HepG2 (cell line): ENCODE results near the gene SERPINF2. TPM values are rescaled to one million over a fixed set of nuclear protein-coding genes. Genes with fewer than 3 reads are reported as not detected.

Experiments used
- CEBPB ChIP-seq: IDR thresholded peaks from 2 replicates; pipeline ENCODE4 v1.6.1; 2011; ENCODE audit warnings: low read depth, low read length, improper control_type of control experiment, borderline replicate concordance
- CENPX ChIP-seq: sonication (generic); formaldehyde crosslinking; IDR thresholded peaks from 2 replicates; pipeline ENCODE4 v1.9.0; 2021; ENCODE audit warnings: mild to moderate bottlenecking, missing genetic modification reagents, moderate library complexity
- CREM ChIP-seq, 2 experiments: sonication (generic) in 1 of 2; formaldehyde crosslinking in 1 of 2; IDR thresholded peaks; 2 replicates each; pipeline versions ENCODE4 v1.4.0 to v1.6.1; 2016 to 2020; ENCODE audit warnings: antibody characterized with exemption in 1 of 2, mild to moderate bottlenecking in 1 of 2, missing genetic modification reagents in 1 of 2
- ESRRA ChIP-seq: sonication (generic); formaldehyde crosslinking; IDR thresholded peaks from 2 replicates; pipeline ENCODE4 v1.5.1; 2020; ENCODE audit warnings: mild to moderate bottlenecking, low read depth, missing genetic modification reagents
- ETV6 ChIP-seq: sonication (generic); formaldehyde crosslinking; conservative IDR thresholded peaks from 2 replicates; pipeline ENCODE4 v1.4.0; 2020; ENCODE audit warnings: missing genetic modification reagents
- GTF2F1 ChIP-seq: fragments of 150-350 bp; IDR thresholded peaks from 2 replicates; pipeline ENCODE4 v1.6.1; 2014; ENCODE audit warnings: low read length
- IKZF1 ChIP-seq: fragments of 450-650 bp; IDR thresholded peaks from 2 replicates; pipeline ENCODE4 v1.7.1; 2016
- KLF16 ChIP-seq, 2 experiments: sonication (generic) in 1 of 2; formaldehyde crosslinking in 1 of 2; IDR thresholded peaks; 2 replicates each; pipeline versions ENCODE4 v1.6.1 to v1.8.0; 2016 to 2023; ENCODE audit warnings: missing genetic modification reagents in 2 of 2, missing compliant biosample characterization in 1 of 2
- KLF6 ChIP-seq: IDR thresholded peaks from 2 replicates; pipeline ENCODE4 v1.8.0; 2016; ENCODE audit warnings: missing biosample characterization, missing genetic modification reagents
- RARG ChIP-seq: sonication (generic); formaldehyde crosslinking; IDR thresholded peaks from 2 replicates; pipeline ENCODE4 v1.4.0; 2020; ENCODE audit warnings: low read depth, mild to moderate bottlenecking, missing genetic modification reagents
- RXRA ChIP-seq: sonication (generic); formaldehyde crosslinking; IDR thresholded peaks from 2 replicates; pipeline ENCODE4 v1.5.1; 2020; ENCODE audit warnings: missing genetic modification reagents
- SUZ12 ChIP-seq: fragments of 150-350 bp; IDR thresholded peaks from 2 replicates; pipeline ENCODE4 v1.6.1; 2014; ENCODE audit warnings: low read depth, low read length
- TBL1XR1 ChIP-seq: fragments of 150-350 bp; IDR thresholded peaks from 2 replicates; pipeline ENCODE4 v1.6.1; 2014; ENCODE audit warnings: borderline replicate concordance, low read length; ENCODE audit not compliant: partially characterized antibody
- TCF12 ChIP-seq, 2 experiments: fragments of 450-650 bp in 1 of 2; sonication (generic) in 1 of 2; formaldehyde crosslinking in 1 of 2; IDR thresholded peaks; 2 replicates each; pipeline versions ENCODE4 v1.6.1 to v1.8.0; 2017 to 2022; ENCODE audit warnings: antibody characterized with exemption in 1 of 2, mild to moderate bottlenecking in 1 of 2, missing genetic modification reagents in 1 of 2, moderate library complexity in 1 of 2
- TOE1 ChIP-seq: sonication (generic); formaldehyde crosslinking; IDR thresholded peaks from 2 replicates; pipeline ENCODE4 v1.4.0; 2020; ENCODE audit warnings: mild to moderate bottlenecking, missing genetic modification reagents
- ZKSCAN1 ChIP-seq: fragments of 150-350 bp; IDR thresholded peaks from 2 replicates; pipeline ENCODE4 v1.6.1; 2014; ENCODE audit warnings: low read length
- ZNF251 ChIP-seq: sonication (generic); formaldehyde crosslinking; IDR thresholded peaks from 2 replicates; pipeline ENCODE4 v1.9.0; 2021; ENCODE audit warnings: mild to moderate bottlenecking, missing genetic modification reagents
- ZNF260 ChIP-seq: sonication (generic); formaldehyde crosslinking; IDR thresholded peaks from 2 replicates; pipeline ENCODE4 v1.4.0; 2020; ENCODE audit warnings: missing genetic modification reagents, low read depth, mild to moderate bottlenecking, borderline replicate concordance
- ZNF563 ChIP-seq: sonication (generic); formaldehyde crosslinking; IDR thresholded peaks from 2 replicates; pipeline ENCODE4 v1.8.0; 2022; ENCODE audit warnings: mild to moderate bottlenecking, moderate library complexity, missing genetic modification reagents
- ZNF614 ChIP-seq: IDR thresholded peaks from 2 replicates; pipeline ENCODE4 v1.6.1; 2018; ENCODE audit warnings: missing biosample characterization, missing genetic modification reagents, inconsistent platforms, borderline replicate concordance
- ZNF629 ChIP-seq: sonication (generic); formaldehyde crosslinking; conservative IDR thresholded peaks from 2 replicates; pipeline ENCODE4 v1.5.0; 2020; ENCODE audit warnings: missing genetic modification reagents
- ZNF749 ChIP-seq: sonication (generic); formaldehyde crosslinking; IDR thresholded peaks from 2 replicates; pipeline ENCODE4 v1.8.0; 2022; ENCODE audit warnings: mild to moderate bottlenecking, missing genetic modification reagents, moderate library complexity, borderline replicate concordance
- polyA plus RNA-seq, 8 experiments: library from polyadenylated mRNA; depleted of rRNA in 3 of 8; stranded (reverse) in 7 of 8; unstranded in 1 of 8; fragments of >200 nt; fragmentation: Illumina TruSeq in 4 of 8; extraction: Trizol in 4 of 8; gene quantifications; 2 replicates each; pipeline versions ENCODE4 v1.2.1 to v1.2.3, GENCODE V29; 2011 to 2016; ENCODE audit warnings: low read depth in 4 of 8, missing spikeins in 1 of 8, mixed read lengths in 1 of 8; ENCODE audit not compliant: insufficient read depth in 1 of 8
- total RNA-seq, 5 experiments: library from RNA; depleted of rRNA; stranded (reverse); fragments of >200 nt; fragmentation: Illumina TruSeq; extraction: Trizol; gene quantifications; 2 replicates each; pipeline ENCODE4 v1.2.3, GENCODE V29; 2016; ENCODE audit warnings: low read depth in 1 of 5
- TF ChIP-seq, protein P1 (sequence below): IDR thresholded peaks from 2 replicates; pipeline ENCODE4 v1.6.1; 2016; ENCODE audit warnings: low read depth, borderline replicate concordance
- TF ChIP-seq, protein P2 (sequence below): sonication (generic); formaldehyde crosslinking; conservative IDR thresholded peaks from 2 replicates; pipeline ENCODE4 v1.4.0; 2020; ENCODE audit warnings: missing genetic modification reagents
- TF ChIP-seq, protein P3 (sequence below): sonication (generic); formaldehyde crosslinking; IDR thresholded peaks from 2 replicates; pipeline ENCODE4 v1.5.0; 2020; ENCODE audit warnings: mild to moderate bottlenecking, missing genetic modification reagents

SERPINF2 gene
- total and polyA plus RNA-seq, 2 of the 13 experiments (the other 11 are each of a cell fraction or from before 2014, with no cell fraction given), result 309 to 548 TPM

DNA sequence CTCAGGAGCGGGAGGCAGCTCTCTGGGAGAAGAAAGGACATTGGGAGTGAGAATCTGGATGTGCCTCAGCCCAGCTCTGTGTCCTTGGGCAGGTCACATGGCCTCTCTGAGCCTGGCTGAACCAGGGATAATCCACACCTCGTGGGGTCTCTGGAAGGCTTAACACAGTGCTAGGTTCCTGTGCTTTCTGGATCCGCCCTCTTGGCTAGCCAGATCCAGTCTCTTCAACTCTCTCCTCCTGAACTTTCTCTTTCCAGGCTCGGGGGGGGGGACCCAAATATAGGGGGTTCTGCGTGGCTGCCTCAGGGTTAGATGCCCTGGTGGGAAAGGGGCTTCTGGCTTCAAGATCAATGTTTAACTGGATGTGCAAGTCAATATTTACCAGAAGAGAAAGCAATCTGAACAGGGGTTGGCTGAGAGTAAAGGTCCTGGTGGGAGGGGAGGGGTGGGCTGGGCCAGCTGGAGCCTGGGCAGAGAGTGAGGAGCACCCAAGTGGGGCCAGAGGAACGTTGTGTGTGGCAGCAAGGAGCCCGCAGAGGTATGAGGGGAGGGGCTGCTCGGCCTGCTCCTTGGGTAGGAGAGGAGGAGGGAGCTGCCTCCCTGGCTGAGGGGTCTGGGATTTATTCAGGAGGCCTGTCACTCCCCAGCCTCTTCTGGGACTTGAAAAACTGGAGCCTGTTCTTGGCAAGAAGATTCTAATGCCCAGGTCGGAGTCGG, at the start of gene SERPINF2 (continued):
- TF ChIP-seq TOE1 (CRISPR knock-in tag) (0 out of 2 replicates have a peak, but pooled peaks have one; percentile 29), KLF16 (CRISPR knock-in tag; IDR thresholded peaks at IDR 0.05) (peak in 1 of 2 experiments; percentile 70; a peak in 1 of 4 replicates), ZNF563 (no peak), ZNF629 (CRISPR knock-in tag) (peak; percentile 50; the same call in 1 of the 2 replicates), CREM (IDR thresholded peaks at IDR 0.05) (peak; percentile 80), CREM (CRISPR knock-in tag; IDR thresholded peaks at IDR 0.05) (no peak), KLF6 (CRISPR knock-in tag) (peak; percentile 83; the same call in 1 of the 2 replicates), RXRA (no peak; the same call in 1 of the 2 replicates), IKZF1 (no peak), ZNF251 (no peak), ESRRA (0 out of 2 replicates have a peak, but pooled peaks have one; percentile 28), TBL1XR1 (peak; percentile 64), ETV6 (CRISPR knock-in tag) (no peak), SUZ12 (no peak), GTF2F1 (no peak), ZNF614 (CRISPR knock-in tag) (no peak), ZNF749 (CRISPR knock-in tag) (no peak), RARG (CRISPR knock-in tag) (no peak), ZNF260 (CRISPR knock-in tag) (no peak), CEBPB (no peak), CENPX (CRISPR knock-in tag) (no peak), ZKSCAN1 (no peak), TCF12 (IDR thresholded peaks at IDR 0.05) (no peak), TCF12 (CRISPR knock-in tag; IDR thresholded peaks at IDR 0.05) (peak; percentile 79; the same call in 1 of the 2 replicates)
- TF ChIP-seq, protein P1, sequence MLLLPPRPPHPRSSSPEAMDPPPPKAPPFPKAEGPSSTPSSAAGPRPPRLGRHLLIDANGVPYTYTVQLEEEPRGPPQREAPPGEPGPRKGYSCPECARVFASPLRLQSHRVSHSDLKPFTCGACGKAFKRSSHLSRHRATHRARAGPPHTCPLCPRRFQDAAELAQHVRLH (CRISPR knock-in tag), result peak; percentile 74; the same call in 1 of the 2 replicates
- TF ChIP-seq, protein P2, sequence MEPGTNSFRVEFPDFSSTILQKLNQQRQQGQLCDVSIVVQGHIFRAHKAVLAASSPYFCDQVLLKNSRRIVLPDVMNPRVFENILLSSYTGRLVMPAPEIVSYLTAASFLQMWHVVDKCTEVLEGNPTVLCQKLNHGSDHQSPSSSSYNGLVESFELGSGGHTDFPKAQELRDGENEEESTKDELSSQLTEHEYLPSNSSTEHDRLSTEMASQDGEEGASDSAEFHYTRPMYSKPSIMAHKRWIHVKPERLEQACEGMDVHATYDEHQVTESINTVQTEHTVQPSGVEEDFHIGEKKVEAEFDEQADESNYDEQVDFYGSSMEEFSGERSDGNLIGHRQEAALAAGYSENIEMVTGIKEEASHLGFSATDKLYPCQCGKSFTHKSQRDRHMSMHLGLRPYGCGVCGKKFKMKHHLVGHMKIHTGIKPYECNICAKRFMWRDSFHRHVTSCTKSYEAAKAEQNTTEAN (CRISPR knock-in tag), result peak; percentile 34; the same call in 1 of the 2 replicates
- TF ChIP-seq, protein P3, sequence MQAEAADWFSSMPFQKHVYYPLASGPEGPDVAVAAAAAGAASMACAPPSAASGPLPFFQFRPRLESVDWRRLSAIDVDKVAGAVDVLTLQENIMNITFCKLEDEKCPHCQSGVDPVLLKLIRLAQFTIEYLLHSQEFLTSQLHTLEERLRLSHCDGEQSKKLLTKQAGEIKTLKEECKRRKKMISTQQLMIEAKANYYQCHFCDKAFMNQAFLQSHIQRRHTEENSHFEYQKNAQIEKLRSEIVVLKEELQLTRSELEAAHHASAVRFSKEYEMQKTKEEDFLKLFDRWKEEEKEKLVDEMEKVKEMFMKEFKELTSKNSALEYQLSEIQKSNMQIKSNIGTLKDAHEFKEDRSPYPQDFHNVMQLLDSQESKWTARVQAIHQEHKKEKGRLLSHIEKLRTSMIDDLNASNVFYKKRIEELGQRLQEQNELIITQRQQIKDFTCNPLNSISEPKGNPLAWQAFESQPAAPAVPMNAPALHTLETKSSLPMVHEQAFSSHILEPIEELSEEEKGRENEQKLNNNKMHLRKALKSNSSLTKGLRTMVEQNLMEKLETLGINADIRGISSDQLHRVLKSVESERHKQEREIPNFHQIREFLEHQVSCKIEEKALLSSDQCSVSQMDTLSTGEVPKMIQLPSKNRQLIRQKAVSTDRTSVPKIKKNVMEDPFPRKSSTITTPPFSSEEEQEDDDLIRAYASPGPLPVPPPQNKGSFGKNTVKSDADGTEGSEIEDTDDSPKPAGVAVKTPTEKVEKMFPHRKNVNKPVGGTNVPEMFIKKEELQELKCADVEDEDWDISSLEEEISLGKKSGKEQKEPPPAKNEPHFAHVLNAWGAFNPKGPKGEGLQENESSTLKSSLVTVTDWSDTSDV, result no peak
